Heart left ventricle (tissue), 16 donors: ENCODE measurements around the gene SPSB3. TPM values are rescaled to one million over a fixed set of nuclear protein-coding genes. Genes with fewer than 3 reads are reported as not detected.

Experiments used
- ATAC-seq, 4 donors: fragments of 200-7000 bp; cut with Tn5 transposase; one replicate each; pipeline ENCODE4 v1.9.1; 2020 to 2022; ENCODE audit warnings: moderate library complexity in 4 of 4, mild to moderate bottlenecking in 3 of 4, moderate number of reproducible peaks in 1 of 4
- DNase-seq, 5 donors: peaks; one replicate each; pipeline ENCODE4 v3.0.0-alpha.2; 2020
- H3K27ac ChIP-seq, 12 donors: fragments of 200-600 bp; sonication (generic) in 4 of 12; one replicate each; pipeline versions ENCODE4 v1.5.0 to v1.8.0; 2016 to 2022; ENCODE audit warnings: mild to moderate bottlenecking in 2 of 12
- H3K27me3 ChIP-seq, 9 donors: fragments of 200-600 bp; sonication (generic) in 2 of 9; one replicate each; pipeline versions ENCODE4 v1.5.1 to v1.8.0; 2016 to 2022; ENCODE audit warnings: mild to moderate bottlenecking in 3 of 9
- H3K36me3 ChIP-seq, 9 donors: fragments of 200-600 bp; sonication (generic) in 2 of 9; one replicate each; pipeline versions ENCODE4 v1.5.0 to v1.8.0; 2018 to 2022; ENCODE audit warnings: mild to moderate bottlenecking in 2 of 9
- H3K4me1 ChIP-seq, 12 donors: fragments of 200-600 bp; sonication (generic) in 4 of 12; one replicate each; pipeline versions ENCODE4 v1.5.0 to v1.8.0; 2016 to 2022; ENCODE audit warnings: mild to moderate bottlenecking in 3 of 12
- H3K4me3 ChIP-seq, 12 donors: fragments of 200-600 bp; sonication (generic) in 4 of 12; one replicate each; pipeline versions ENCODE4 v1.5.0 to v1.8.0; 2017 to 2022; ENCODE audit warnings: mild to moderate bottlenecking in 9 of 12, moderate library complexity in 4 of 12
- H3K9me3 ChIP-seq, 12 donors: fragments of 200-600 bp; sonication (generic) in 4 of 12; one replicate each; pipeline versions ENCODE4 v1.5.0 to v1.8.0; 2016 to 2022; ENCODE audit warnings: mild to moderate bottlenecking in 1 of 12
- POLR2A ChIP-seq, 2 donors: fragments of 450-650 bp; IDR thresholded peaks; one replicate each; pipeline ENCODE4 v1.6.1; 2017; ENCODE audit warnings: antibody characterized with exemption in 2 of 2, mild to moderate bottlenecking in 2 of 2, moderate library complexity in 2 of 2
- WGBS, 4 donors: extraction: QIAGEN DNeasy Blood & Tissue Kit in 2 of 4; methylation state at CpG; one replicate each; pipeline versions ENCODE4 v1.1.5 to v1.1.7; 2013 to 2018; 5-methylcytosine and 5-hydroxymethylcytosine counted together
- intact Hi-C, 10 donors: fragments of 100-400 bp; cut with DNase I; formaldehyde crosslinking; loops; one replicate each; pipeline versions ENCODE4 v1.11.1 to v1.14.2; 2022
- polyA plus RNA-seq, 2 donors: library from polyadenylated mRNA; stranded (reverse); fragments of 200-250 nt; gene quantifications; one replicate each; pipeline ENCODE4 v1.2.3, GENCODE V29; 2013
- total RNA-seq, 9 donors: library from RNA; depleted of rRNA in 2 of 9; stranded (reverse); fragments of >200 nt in 2 of 9; fragmentation: NEBNext Ultra II Directional in 3 of 9; extraction: Animal tissue kit (Norgen Biotek cat#: 25700) in 3 of 9; gene quantifications; one replicate each; pipeline versions ENCODE4 v1.1.0 to v1.2.4, GENCODE V29; 2016 to 2023
- TF ChIP-seq, protein P1 (sequence below), 12 donors: fragments of 200-600 bp; sonication (generic) in 4 of 12; IDR thresholded peaks; one replicate each; pipeline versions ENCODE4 v1.5.0 to v1.8.0; 2018 to 2022; ENCODE audit warnings: antibody characterized with exemption in 12 of 12, mild to moderate bottlenecking in 5 of 12
- donor health status: ischemic (EF 13 %, LVEDD 7.1; RV severe dilation, severe dysfunction).
- donor health status: healthy with polysubstance abuse.
- donor health status: DM: no; HTN: yes; CAD: no.
- donor health status: DM: no; HTN: no; CAD: no.
- donor health status: ischemic (EF 25% LVEDD 6.9; RV normal size, moderate dysfunction).
- donor health status: ischemic (EF 25% LVEDD 5.7; RV mildly dilated, moderate dysfunction).
- donor health status: healthy.
- donor health status: DM: yes; HTN: yes; CAD: no.
- donor health status: ischemic (EF 35%, LVEDD 5.7; RV mildly dilated, moderate dysfunction).
- donor health status: nonischemic (EF 11% LVEDD 7.7; RV severe dilation, severe dysfunction).
- donor health status: DM: yes; HTN: yes; CAD: no.
- donor health status: PGD.
- donor health status: ischemic (EF 29% LVEDD 5.4; RV normal size, mild dysfunction).
- donor health status: nonischemic (EF 23%, LVEDD 6.1; RV moderate dilation, normal function).

Gene SPSB3
- total and polyA plus RNA-seq, 11 donors = 25.8 to 100 (median 32.4) TPM

DNA sequence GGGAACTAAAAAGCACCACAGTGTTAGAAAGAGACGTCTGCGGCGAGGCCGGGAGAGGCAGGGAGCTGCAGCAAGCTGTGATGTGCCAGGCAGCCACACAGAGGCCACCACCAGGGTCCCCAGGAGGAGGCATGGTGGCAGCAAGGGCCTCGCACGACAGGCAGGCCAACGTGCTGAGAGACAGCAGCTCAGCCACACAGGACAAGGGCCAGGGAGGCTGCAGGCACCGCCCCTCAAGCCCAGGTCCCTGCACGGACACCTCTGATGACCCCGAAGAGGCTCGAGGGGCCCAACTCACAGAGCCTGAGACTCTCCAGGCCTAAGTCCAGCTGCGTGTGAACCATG lies 38.5 kb upstream of the SPSB3 start:
- H3K27ac ChIP-seq = no peak overlapping the region

DNA sequence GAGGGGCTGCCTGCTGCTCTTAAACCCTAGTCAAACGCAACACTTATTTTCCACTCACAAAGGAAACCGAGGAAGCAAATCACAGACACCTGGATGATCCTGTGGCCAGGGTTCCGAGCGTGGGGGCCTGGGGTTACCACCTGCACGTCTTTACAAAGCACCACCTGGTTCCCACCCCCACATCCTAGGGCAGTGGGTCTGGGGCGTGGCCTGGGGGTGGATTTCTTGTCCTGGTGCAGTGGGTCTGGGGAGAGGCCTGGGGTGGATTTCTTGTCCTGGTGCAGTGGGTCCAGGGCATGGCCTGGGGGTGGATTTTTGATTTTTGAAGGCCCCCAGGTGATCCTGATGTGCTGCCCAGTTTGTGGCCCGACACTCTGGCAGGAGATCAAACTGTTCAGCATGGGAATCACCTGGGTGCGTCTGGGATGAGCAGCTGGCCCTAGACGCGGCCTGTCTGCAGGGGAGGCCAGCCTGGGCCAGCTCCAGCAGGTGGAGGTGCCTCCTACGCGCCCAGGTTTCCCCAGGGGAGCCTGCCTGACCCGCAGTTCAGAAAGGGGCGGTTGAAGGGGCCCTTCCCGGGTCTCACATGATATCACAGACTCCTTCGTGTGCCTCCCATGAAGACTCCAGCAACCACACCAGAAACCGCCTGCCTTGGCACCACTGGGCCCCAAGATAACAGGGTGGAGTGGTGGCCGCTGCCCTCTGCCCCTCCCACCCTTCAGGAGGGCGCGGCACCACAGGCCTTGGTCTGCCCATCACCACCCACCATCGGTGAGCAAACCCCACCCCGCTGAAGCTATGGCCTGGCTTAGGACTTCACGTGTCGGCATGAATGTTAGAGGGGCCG lies 38.0 kb upstream of the SPSB3 start:
- Histone ChIP-seq H3K27me3 (no peaks in the 10 kb centered on the region), H3K9me3 (no peaks in the 10 kb centered on the region), H3K4me1 (peaks cover 0 to 21% (median 16%) of the 10 kb centered on the region in 12 donors), H3K36me3 (peaks cover 0 to 76% (median 69%) of the 10 kb centered on the region in 9 donors), H3K4me3 (no peak overlapping the region), H3K27ac (no peak overlapping the region)
- ATAC-seq (no peak), DNase-seq (no peak)
- TF ChIP-seq, protein P1, sequence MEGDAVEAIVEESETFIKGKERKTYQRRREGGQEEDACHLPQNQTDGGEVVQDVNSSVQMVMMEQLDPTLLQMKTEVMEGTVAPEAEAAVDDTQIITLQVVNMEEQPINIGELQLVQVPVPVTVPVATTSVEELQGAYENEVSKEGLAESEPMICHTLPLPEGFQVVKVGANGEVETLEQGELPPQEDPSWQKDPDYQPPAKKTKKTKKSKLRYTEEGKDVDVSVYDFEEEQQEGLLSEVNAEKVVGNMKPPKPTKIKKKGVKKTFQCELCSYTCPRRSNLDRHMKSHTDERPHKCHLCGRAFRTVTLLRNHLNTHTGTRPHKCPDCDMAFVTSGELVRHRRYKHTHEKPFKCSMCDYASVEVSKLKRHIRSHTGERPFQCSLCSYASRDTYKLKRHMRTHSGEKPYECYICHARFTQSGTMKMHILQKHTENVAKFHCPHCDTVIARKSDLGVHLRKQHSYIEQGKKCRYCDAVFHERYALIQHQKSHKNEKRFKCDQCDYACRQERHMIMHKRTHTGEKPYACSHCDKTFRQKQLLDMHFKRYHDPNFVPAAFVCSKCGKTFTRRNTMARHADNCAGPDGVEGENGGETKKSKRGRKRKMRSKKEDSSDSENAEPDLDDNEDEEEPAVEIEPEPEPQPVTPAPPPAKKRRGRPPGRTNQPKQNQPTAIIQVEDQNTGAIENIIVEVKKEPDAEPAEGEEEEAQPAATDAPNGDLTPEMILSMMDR (IDR thresholded peaks at IDR 0.05) = no peak
- TF ChIP-seq POLR2A (IDR thresholded peaks at IDR 0.05) = no peak
- 89 to 95% (median 92%) methylated on average over 13 to 25 of the region's 25 CpGs for WGBS, 4 donors
- intact Hi-C loops = no loop called here

More for the DNA sequence above, 38.5 kb upstream of the SPSB3 start:
- Histone ChIP-seq H3K36me3 (peaks cover 0 to 70% (median 63%) of the 10 kb centered on the region in 9 donors), H3K27me3 (no peaks in the 10 kb centered on the region), H3K9me3 (no peaks in the 10 kb centered on the region), H3K4me3 (no peak overlapping the region), H3K4me1 (peaks cover 4 to 27% (median 22%) of the 10 kb centered on the region in 12 donors)
- ATAC-seq (no peak), DNase-seq (no peak)
- WGBS, 4 donors = 89 to 91% (median 90%) methylated on average over 10 to 12 of the region's 12 CpGs
- TF ChIP-seq, protein P1 (IDR thresholded peaks at IDR 0.05) = no peak
- no peak for TF ChIP-seq POLR2A (IDR thresholded peaks at IDR 0.05)
- intact Hi-C loops = no loop called here

DNA sequence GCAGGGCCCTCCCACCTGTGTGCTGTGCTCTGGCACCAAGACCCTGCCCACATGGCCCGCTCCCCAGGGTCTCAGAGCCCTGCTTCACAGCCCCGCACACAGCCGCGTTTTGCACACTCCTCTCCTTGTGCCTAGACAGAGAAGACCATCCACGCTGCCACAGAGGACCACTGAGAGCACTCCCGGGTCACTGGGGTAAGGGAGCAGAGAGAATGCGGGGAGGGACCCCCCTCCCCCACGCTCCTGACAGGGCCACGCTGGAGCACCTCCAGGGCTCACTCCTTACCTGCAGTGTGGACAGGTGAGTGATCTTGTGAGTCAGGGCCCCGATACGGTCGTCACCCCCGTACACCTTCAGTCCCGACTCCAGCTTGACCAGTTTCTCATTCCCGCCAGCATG lies 37.2 kb upstream of the SPSB3 start:
- intact Hi-C loops = no loop called here
- no peak for ATAC-seq
- no peak for DNase-seq
- H3K27me3 ChIP-seq = no peaks in the 10 kb centered on the region
- H3K9me3 ChIP-seq = no peaks in the 10 kb centered on the region
- 92 to 96% (median 94%) methylated on average over 15 of the region's 15 CpGs for WGBS, 4 donors
- H3K4me3 ChIP-seq = no peak overlapping the region
- H3K4me1 ChIP-seq = peaks cover 0 to 14% (median 10%) of the 10 kb centered on the region in 12 donors
- peaks cover 0 to 81% (median 74%) of the 10 kb centered on the region in 9 donors for H3K36me3 ChIP-seq
- H3K27ac ChIP-seq = no peak overlapping the region
- TF ChIP-seq POLR2A (IDR thresholded peaks at IDR 0.05) = no peak

DNA sequence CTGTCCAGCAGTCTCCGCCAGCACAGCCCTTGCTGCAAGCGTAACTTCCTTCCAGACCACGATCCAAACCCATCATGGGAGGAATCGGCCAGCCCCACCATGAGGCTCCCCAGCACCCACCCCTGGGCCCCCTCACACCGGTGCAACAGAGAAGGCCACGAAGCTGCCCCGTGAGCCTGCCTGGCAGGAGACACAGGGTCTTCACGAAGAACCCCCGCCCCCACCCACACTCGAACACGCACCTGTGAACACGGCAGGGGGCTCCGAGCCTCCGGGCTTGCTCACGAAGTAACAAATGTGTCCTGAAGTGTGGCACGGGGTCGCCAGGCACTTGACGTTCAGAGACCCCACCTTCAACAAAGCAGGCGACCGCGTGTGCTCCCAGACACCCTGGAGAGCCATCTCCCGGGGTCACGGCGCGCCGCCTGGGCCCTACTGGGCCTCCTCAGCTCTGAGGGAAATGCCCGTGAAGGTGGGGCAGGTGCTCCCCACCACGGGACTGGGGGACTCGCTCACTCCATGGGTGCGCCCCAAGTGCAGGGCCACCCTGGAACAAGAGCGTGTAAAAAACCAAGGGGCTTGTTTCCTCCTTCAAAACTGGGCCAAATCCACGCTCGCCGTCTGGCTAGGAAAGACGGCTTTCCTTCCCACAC lies 36.6 kb upstream of the SPSB3 start:
- Histone ChIP-seq H3K4me3 (no peak overlapping the region), H3K27ac (no peak overlapping the region), H3K27me3 (no peaks in the 10 kb centered on the region), H3K9me3 (no peaks in the 10 kb centered on the region), H3K4me1 (peaks cover 0 to 8% (median 4%) of the 10 kb centered on the region in 12 donors), H3K36me3 (peaks cover 0 to 87% (median 76%) of the 10 kb centered on the region in 9 donors)
- 92 to 96% (median 94%) methylated on average over 13 to 35 of the region's 35 CpGs for WGBS, 4 donors
- TF ChIP-seq, protein P1 (IDR thresholded peaks at IDR 0.05) = no peak
- no peak for TF ChIP-seq POLR2A (IDR thresholded peaks at IDR 0.05)
- intact Hi-C loops = no loop called here
- no peak for ATAC-seq
- no peak for DNase-seq
